Activated CD4-positive, alpha-beta T cell treated with anti-CD3 and anti-CD28 coated beads for 36 hours (primary cell): Measurements from ENCODE around the gene SNX30. TPM values are rescaled to one million over a fixed set of nuclear protein-coding genes. Genes with fewer than 3 reads are reported as not detected.

Experiments
- ATAC-seq: fragments of 200-7000 bp; cut with Tn5 transposase; one replicate; pipeline ENCODE4 v1.10.0; 2021; ENCODE audit warnings: mild to moderate bottlenecking, moderate library complexity
- CTCF ChIA-PET: fragments of 350-600 bp; sonication (Branson Sonifier 250); formaldehyde crosslinking; loops from one replicate; lab custom pipeline; 2021; ENCODE audit warnings: antibody characterized with exemption; lab: Charles Lee
- POLR2A ChIA-PET: fragments of 350-600 bp; sonication (Branson Sonifier 250); formaldehyde crosslinking; loops from one replicate; lab custom pipeline; 2021; ENCODE audit warnings: antibody characterized with exemption, inconsistent platforms; lab: Charles Lee
- DNase-seq: peaks from one replicate; pipeline ENCODE4 v3.0.0-alpha.2; 2020
- H3K27ac Mint-ChIP-seq: one replicate; pipeline ENCODE4 v1.8.0; 2021; ENCODE audit warnings: mixed read lengths
- H3K27me3 Mint-ChIP-seq: one replicate; pipeline ENCODE4 v1.8.0; 2021; ENCODE audit warnings: mixed read lengths
- H3K36me3 Mint-ChIP-seq: one replicate; pipeline ENCODE4 v1.8.0; 2021; ENCODE audit warnings: low read depth, mixed read lengths
- H3K4me1 Mint-ChIP-seq: one replicate; pipeline ENCODE4 v1.8.0; 2021; ENCODE audit warnings: mixed read lengths
- H3K4me3 Mint-ChIP-seq: one replicate; pipeline ENCODE4 v1.8.0; 2021; ENCODE audit warnings: mild to moderate bottlenecking, moderate library complexity, mixed read lengths
- H3K9me3 Mint-ChIP-seq: one replicate; pipeline ENCODE4 v1.8.0; 2021; ENCODE audit warnings: low read depth, mixed read lengths
- intact Hi-C, 2 experiments: fragments of 100-400 bp; cut with DNase I in 1 of 2; cut with micrococcal nuclease in 1 of 2; formaldehyde crosslinking; loops; one replicate each; pipeline versions ENCODE4 v1.14.2 to v1.15.1; 2022 to 2024; cut with DNase I, micrococcal nuclease
- total RNA-seq, 2 experiments: library from RNA; stranded (reverse); gene quantifications; one replicate each; pipeline ENCODE4 v1.2.3, GENCODE V29; 2021

SNX30 gene
- total RNA-seq, 2 experiments from 2014 or later = 4.2 to 4.6 TPM

GRCh38 chr9:112795921-112796320, 45.4 kb downstream of the SNX30 start:
- ChIA-PET CTCF (no interaction called here), POLR2A (no interaction called here)
- no peaks in the 10 kb centered on the region for H3K9me3 Mint-ChIP-seq
- H3K27ac Mint-ChIP-seq = peak overlapping the region; percentile 11
- no peaks in the 10 kb centered on the region for H3K27me3 Mint-ChIP-seq
- no peak for DNase-seq
- no peaks in the 10 kb centered on the region for H3K36me3 Mint-ChIP-seq
- H3K4me1 Mint-ChIP-seq = peaks cover 5% of the 10 kb centered on the region
- no peak for ATAC-seq
- intact Hi-C loops = loop anchor here (10.0 kb wide), 2 partner anchors 51 to 701 kb away; no protein-coding TSS in a partner anchor
- H3K4me3 Mint-ChIP-seq = no peak overlapping the region

GRCh38 chr9:112796485-112796884, 45.9 kb downstream of the SNX30 start:
- ATAC-seq = no peak
- intact Hi-C loops = loop anchor here (10.0 kb wide), 2 partner anchors 52 to 702 kb away; no protein-coding TSS in a partner anchor
- no peak for DNase-seq
- Mint-ChIP-seq H3K27me3 (no peaks in the 10 kb centered on the region), H3K4me3 (no peak overlapping the region), H3K36me3 (no peaks in the 10 kb centered on the region), H3K27ac (no peak overlapping the region), H3K9me3 (no peaks in the 10 kb centered on the region), H3K4me1 (peaks cover 5% of the 10 kb centered on the region)
- ChIA-PET POLR2A (no interaction called here), CTCF (no interaction called here)

- no peak for ATAC-seq
- Mint-ChIP-seq H3K4me3 (no peak overlapping the region), H3K27me3 (no peaks in the 10 kb centered on the region)
Observed at GRCh38 chr9:112809351-112809848, 58.8 kb downstream of the SNX30 start.

GRCh38 chr9:112809906-112810305, 59.3 kb downstream of the SNX30 start:
- POLR2A ChIA-PET = interaction anchor here (0.6 kb wide), 2 partner anchors 95 to 736 kb away, joined by 3 to 5 read pairs; no protein-coding TSS in a partner anchor
- DNase-seq = no peak
- intact Hi-C loops = no loop called here

More at GRCh38 chr9:112809351-112809848, 58.8 kb downstream of the SNX30 start:
- DNase-seq = no peak
- ChIA-PET CTCF (interaction anchor here (1.5 kb wide), 1 partner anchor 16 kb away, joined by 4 read pairs; no protein-coding TSS in a partner anchor), POLR2A (no interaction called here)
- peaks cover 7% of the 10 kb centered on the region for H3K36me3 Mint-ChIP-seq
- no peak overlapping the region for H3K27ac Mint-ChIP-seq
- intact Hi-C loops = no loop called here
- H3K9me3 Mint-ChIP-seq = peaks cover under 1% of the 10 kb centered on the region
- no peaks in the 10 kb centered on the region for H3K4me1 Mint-ChIP-seq

GRCh38 chr9:112810696-112811490, 60.3 kb downstream of the SNX30 start:
- CTCF ChIA-PET = interaction anchor here (1.1 to 1.5 kb wide), 2 partner anchors 9 to 18 kb away, joined by 4 to 5 read pairs; no protein-coding TSS in a partner anchor
- Mint-ChIP-seq H3K4me1 (no peaks in the 10 kb centered on the region), H3K4me3 (no peak overlapping the region), H3K36me3 (peaks cover 5% of the 10 kb centered on the region), H3K27me3 (no peaks in the 10 kb centered on the region), H3K9me3 (no peaks in the 10 kb centered on the region), H3K27ac (no peak overlapping the region)
- ATAC-seq = no peak
- intact Hi-C loops = no loop called here
- POLR2A ChIA-PET = interaction anchor here (0.6 kb wide), 2 partner anchors 96 to 737 kb away, joined by 3 to 5 read pairs; no protein-coding TSS in a partner anchor
- no peak for DNase-seq

More at GRCh38 chr9:112809906-112810305, 59.3 kb downstream of the SNX30 start:
- Mint-ChIP-seq H3K36me3 (peaks cover 6% of the 10 kb centered on the region), H3K9me3 (no peaks in the 10 kb centered on the region), H3K27me3 (no peaks in the 10 kb centered on the region), H3K27ac (no peak overlapping the region), H3K4me3 (no peak overlapping the region), H3K4me1 (no peaks in the 10 kb centered on the region)
- CTCF ChIA-PET = interaction anchor here (1.5 kb wide), 1 partner anchor 17 kb away, joined by 4 read pairs; no protein-coding TSS in a partner anchor
- ATAC-seq = no peak

GRCh38 chr9:112811518-112811917, 61.0 kb downstream of the SNX30 start:
- ChIA-PET CTCF (interaction anchor here (1.1 kb wide), 1 partner anchor 9 kb away, joined by 5 read pairs; no protein-coding TSS in a partner anchor), POLR2A (no interaction called here)
- H3K4me1 Mint-ChIP-seq = no peaks in the 10 kb centered on the region
- peaks cover 3% of the 10 kb centered on the region for H3K36me3 Mint-ChIP-seq
- DNase-seq = no peak
- no peaks in the 10 kb centered on the region for H3K9me3 Mint-ChIP-seq
- no peak for ATAC-seq
- H3K27me3 Mint-ChIP-seq = no peaks in the 10 kb centered on the region
- no peak overlapping the region for H3K4me3 Mint-ChIP-seq
- intact Hi-C loops = no loop called here
- H3K27ac Mint-ChIP-seq = no peak overlapping the region

GRCh38 chr9:112815868-112816267, 65.3 kb downstream of the SNX30 start:
- Mint-ChIP-seq H3K27ac (no peak overlapping the region), H3K27me3 (no peaks in the 10 kb centered on the region), H3K36me3 (peaks cover 6% of the 10 kb centered on the region), H3K4me3 (no peak overlapping the region), H3K4me1 (no peaks in the 10 kb centered on the region), H3K9me3 (no peaks in the 10 kb centered on the region)
- ATAC-seq (no peak), DNase-seq (no peak)
- POLR2A ChIA-PET = no interaction called here
- intact Hi-C loops = no loop called here
- CTCF ChIA-PET = no interaction called here

- H3K27ac Mint-ChIP-seq = no peak overlapping the region
Observed at GRCh38 chr9:112817860-112818203, 67.3 kb downstream of the SNX30 start.

GRCh38 chr9:112819635-112820496, 69.3 kb downstream of the SNX30 start:
- Mint-ChIP-seq H3K27me3 (no peaks in the 10 kb centered on the region), H3K4me1 (no peaks in the 10 kb centered on the region), H3K36me3 (peaks cover 6% of the 10 kb centered on the region), H3K9me3 (no peaks in the 10 kb centered on the region), H3K27ac (no peak overlapping the region), H3K4me3 (no peak overlapping the region)
- ChIA-PET CTCF (interaction anchor here (0.7 to 1.5 kb wide), 4 partner anchors 9 to 720 kb away, joined by 3 to 5 read pairs (median 3); no protein-coding TSS in a partner anchor), POLR2A (no interaction called here)
- intact Hi-C loops = no loop called here
- ATAC-seq (peak; percentile 61), DNase-seq (peak; percentile 20)

More at GRCh38 chr9:112817860-112818203, 67.3 kb downstream of the SNX30 start:
- no peaks in the 10 kb centered on the region for H3K27me3 Mint-ChIP-seq
- H3K9me3 Mint-ChIP-seq = no peaks in the 10 kb centered on the region
- DNase-seq (no peak), ATAC-seq (no peak)
- no peak overlapping the region for H3K4me3 Mint-ChIP-seq
- intact Hi-C loops = no loop called here
- ChIA-PET POLR2A (no interaction called here), CTCF (interaction anchor here (0.7 to 1.4 kb wide), 4 partner anchors 336 to 858 kb away, joined by 3 to 4 read pairs (median 3); no protein-coding TSS in a partner anchor)
- H3K4me1 Mint-ChIP-seq = no peaks in the 10 kb centered on the region
- peaks cover 6% of the 10 kb centered on the region for H3K36me3 Mint-ChIP-seq

GRCh38 chr9:112820881-112821280, 70.3 kb downstream of the SNX30 start:
- intact Hi-C loops = no loop called here
- peaks cover 6% of the 10 kb centered on the region for H3K36me3 Mint-ChIP-seq
- ATAC-seq = no peak
- H3K27ac Mint-ChIP-seq = no peak overlapping the region
- DNase-seq = no peak
- ChIA-PET POLR2A (no interaction called here), CTCF (interaction anchor here (1.0 to 1.5 kb wide), 2 partner anchors 10 to 49 kb away, joined by 3 to 5 read pairs; no protein-coding TSS in a partner anchor)
- H3K27me3 Mint-ChIP-seq = no peaks in the 10 kb centered on the region
- H3K4me1 Mint-ChIP-seq = no peaks in the 10 kb centered on the region
- no peaks in the 10 kb centered on the region for H3K9me3 Mint-ChIP-seq
- H3K4me3 Mint-ChIP-seq = no peak overlapping the region

GRCh38 chr9:112822618-112823017, 72.1 kb downstream of the SNX30 start:
- DNase-seq (no peak), ATAC-seq (no peak)
- CTCF ChIA-PET = no interaction called here
- H3K4me1 Mint-ChIP-seq = no peaks in the 10 kb centered on the region
- no peak overlapping the region for H3K4me3 Mint-ChIP-seq
- no peak overlapping the region for H3K27ac Mint-ChIP-seq
- peaks cover 6% of the 10 kb centered on the region for H3K36me3 Mint-ChIP-seq
- POLR2A ChIA-PET = no interaction called here
- intact Hi-C loops = no loop called here
- no peaks in the 10 kb centered on the region for H3K9me3 Mint-ChIP-seq
- no peaks in the 10 kb centered on the region for H3K27me3 Mint-ChIP-seq
